Hypothalamus (tissue), 51 donors: ENCODE data around the gene KRT6C.
"Not testable (repeated sequence)": the region's sequence is repeated elsewhere in the genome, so short reads cannot be mapped to it uniquely, and the experiment has no call there.

ENCODE experiments used
- DNase-seq, 51 donors: peaks; one replicate each; lab custom pipeline; 2025; lab: John Stamatoyannopoulos, UW

The KRT6C gene

GRCh38 chr12:52500574-52500973 is 27.0 kb upstream of the KRT6C start:
- not testable (repeated sequence) for DNase-seq

GRCh38 chr12:52499806-52500560 is 26.4 kb upstream of the KRT6C start:
- DNase-seq: no peak

GRCh38 chr12:52498946-52499345 is 25.3 kb upstream of the KRT6C start:
- no peak for DNase-seq

GRCh38 chr12:52497975-52498374 is 24.4 kb upstream of the KRT6C start:
- DNase-seq: no peak

DNA sequence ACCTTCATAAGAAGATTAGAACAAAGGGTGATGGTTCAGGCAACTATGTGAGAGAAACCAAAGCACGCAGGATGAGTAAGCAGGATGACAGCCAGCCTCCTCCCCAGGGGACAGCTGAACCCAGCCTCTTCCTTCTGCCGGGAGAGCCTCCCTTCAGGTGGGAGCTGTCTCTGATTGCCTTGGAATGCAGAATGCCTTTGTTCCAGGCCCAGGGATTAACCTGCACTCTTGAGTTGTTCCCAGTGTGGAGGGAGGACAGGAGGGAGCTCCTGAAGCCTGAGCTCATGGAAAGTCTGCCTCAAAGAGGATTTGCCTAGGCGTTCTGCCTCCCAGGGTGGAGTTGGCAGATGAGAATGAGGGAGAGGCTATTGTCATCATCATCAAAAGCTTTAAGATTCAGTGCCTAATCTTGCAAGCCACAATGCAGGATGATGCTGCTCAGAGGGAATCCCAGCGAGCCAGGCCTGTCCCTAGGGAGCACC is 23.0 kb upstream of the KRT6C start:
- DNase-seq: no peak

- no peak for DNase-seq
These were observed 22.4 kb upstream of the KRT6C start for GRCh38 chr12:52496054-52496453.

DNA sequence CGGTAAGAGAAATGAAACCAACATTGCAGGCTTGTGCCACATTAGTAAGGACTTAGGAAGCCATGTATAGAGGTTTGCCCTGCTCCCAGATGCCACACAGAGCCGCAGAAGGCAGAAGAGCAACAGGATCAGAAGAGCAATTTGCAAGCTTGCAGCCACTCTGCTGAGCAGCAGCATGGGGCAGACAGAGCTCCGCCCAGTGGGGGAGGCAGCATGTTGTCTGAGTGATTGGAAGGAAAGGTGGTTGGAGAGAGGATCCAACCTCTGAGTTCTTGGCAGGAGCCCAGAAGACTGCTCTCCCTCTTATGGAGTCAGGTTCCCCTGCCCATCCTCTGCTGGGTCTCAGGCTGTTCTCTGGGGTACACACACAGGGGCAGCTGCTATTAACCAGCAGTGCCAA is 21.8 kb upstream of the KRT6C start:
- DNase-seq: no peak

GRCh38 chr12:52494518-52494917 is 20.9 kb upstream of the KRT6C start:
- DNase-seq: no peak

- no peak for DNase-seq
These were observed 20.5 kb upstream of the KRT6C start for GRCh38 chr12:52494100-52494499.

DNA sequence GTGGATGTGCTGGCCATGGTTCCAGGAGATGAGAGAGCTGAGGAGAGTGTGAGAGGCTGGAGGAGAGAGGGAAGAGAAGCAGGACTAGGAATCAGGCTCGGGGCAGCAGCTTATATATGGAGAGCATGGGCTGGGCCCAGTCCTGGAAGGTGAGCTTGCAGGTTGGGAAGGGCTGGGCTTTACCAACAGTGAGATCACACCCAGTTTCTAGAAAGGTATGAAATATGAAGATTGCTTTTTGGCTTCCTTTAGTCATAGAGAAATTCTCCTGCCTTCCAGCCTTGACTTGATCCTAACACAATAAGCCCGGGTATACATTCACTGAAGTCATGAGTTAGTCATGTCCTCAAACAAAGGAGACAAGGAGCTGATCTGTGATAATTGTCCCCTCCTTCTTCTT is 19.6 kb upstream of the KRT6C start, which contains the start of gene KRT6A:
KRT6A (minus strand) TSS at position 86 of the 400 bp plus-strand sequence; CDS start at position 17, 69 bp downstream.
- DNase-seq: no peak

- not testable (repeated sequence) for DNase-seq
These were observed 18.8 kb upstream of the KRT6C start for GRCh38 chr12:52492405-52492804.

DNA sequence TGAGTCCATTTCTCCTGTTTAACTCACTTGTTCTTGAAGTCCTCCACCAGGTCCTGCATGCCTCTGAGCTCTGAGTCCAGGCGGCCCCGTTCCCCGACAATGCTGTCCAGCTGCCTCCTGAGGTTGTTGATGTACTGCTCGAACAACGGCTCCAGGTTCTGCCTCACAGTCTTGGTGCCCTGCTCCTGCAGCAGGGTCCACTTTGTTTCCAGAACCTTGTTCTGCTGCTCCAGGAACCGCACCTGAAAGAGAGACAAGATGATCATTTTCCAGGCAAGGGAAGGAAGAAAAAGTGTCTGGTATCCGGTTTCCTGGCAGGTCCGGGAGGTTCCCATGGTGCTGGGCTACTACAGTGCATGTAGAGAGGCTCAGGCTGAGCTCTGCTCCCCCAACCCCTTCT is 17.9 kb upstream of the KRT6C start:
- not testable (repeated sequence) for DNase-seq

DNA sequence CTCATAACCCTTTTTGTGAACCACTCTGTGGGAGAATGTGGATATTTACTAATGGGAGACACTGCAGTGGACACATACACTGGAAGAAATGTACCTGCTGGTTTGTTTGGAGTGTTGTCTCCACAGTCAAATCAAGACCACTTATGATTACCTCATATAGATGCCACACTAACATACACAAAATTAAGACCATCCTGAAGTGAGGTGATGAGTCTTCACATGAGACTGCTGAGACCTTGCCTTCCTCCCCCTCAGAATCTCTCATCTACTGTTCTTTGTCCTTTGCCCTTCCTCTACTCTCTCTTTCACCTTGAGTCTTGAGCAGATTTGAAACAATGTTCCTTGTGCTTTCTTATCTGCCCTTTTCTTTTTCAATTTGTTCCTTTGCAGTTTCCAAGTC is 15.1 kb upstream of the KRT6C start:
- DNase-seq: no peak

DNA sequence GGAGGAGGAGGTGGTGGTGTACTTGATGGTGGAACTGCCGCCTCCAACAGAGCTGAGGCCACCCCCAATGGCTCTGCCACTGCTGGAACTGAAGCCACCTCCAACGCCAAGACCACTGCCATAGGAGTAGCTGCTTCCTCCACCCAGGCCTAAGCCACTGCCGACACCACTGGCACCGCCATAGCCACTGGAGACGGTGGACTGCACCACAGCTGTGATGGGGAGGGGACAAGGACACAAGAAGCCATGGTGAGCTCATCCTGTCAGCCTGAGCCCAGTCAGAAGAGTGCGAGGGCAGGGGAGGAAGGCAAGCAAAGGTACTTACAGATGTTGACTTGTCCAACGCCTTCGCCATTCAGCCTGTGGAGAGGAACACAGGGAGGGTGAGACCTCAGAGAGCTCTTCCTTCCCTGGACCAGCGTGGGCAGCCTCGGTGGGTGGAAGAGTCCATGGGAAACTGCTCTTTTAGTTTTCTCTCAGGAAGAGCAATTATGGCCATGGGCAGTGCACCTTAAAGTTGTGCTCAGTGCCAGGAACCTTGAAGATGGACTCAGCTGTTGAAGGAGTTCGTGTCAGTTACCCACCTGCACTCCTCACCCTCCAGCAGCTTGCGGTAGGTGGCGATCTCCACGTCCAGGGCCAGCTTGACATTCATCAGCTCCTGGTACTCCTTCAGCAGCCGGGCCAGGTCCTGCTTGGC is 14.3 kb upstream of the KRT6C start:
- not testable (repeated sequence) for DNase-seq

DNA sequence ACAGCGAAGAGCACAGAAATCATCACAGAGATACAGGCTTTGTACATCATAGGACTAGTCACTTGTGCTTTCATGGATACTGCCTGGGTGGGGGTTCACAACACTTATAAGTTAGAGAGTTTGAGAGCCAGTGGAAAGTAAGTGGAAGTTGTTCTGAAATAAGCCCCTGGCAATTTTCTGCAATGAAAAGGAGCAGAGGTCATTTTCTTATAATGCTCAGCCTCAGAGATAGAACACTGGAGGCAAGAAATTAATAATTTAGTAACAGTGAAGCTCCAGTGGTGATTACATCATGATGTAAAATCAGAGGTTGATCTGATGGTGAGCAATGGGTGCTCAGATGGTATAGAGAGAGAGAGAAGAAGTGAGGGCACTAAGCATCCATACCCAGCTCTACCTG is 13.6 kb upstream of the KRT6C start:
- no peak for DNase-seq

GRCh38 chr12:52486166-52487105 is 12.8 kb upstream of the KRT6C start:
- no peak for DNase-seq

DNA sequence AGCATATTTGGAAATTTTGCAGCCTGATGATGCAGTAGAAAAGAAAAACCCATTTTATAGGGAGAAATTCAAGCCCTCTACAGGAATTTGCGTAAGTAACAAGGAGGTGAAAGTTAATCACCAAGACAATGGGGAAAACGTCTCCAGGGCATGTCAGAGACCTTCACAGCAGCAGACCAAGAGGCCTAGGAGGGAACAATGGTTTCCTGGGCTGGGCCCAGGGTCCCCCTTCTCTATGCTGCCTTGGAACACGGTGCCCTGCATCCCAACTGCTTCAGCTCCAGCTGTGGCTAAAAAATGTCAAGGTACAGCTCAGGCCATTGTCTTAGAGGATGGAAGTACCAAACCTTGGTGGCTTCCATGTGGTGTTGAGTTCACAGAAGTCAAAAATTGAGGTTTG is 6.5 kb upstream of the KRT6C start:
- no peak for DNase-seq

- DNase-seq: no peak
These were observed 4.0 kb upstream of the KRT6C start for GRCh38 chr12:52477651-52478050.

DNA sequence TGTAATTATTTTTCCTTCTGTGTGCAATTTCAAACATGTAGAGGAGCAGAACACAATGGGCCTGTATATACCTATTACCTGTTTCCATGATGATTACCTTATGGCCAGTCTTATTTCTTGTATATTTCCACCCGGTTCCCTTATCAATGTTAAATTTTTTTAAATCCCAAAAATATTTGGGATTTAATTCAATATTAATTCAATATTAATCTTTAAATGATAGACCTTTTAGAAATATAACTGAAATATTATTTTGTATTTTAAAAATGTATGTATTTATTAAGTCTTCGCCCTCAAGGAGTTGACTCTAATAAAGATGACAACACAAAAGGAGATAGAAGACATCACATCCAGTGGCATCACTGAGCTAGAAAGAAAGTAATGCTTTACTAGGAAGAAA is 607 bp upstream of the KRT6C start:
- no peak for DNase-seq

DNA sequence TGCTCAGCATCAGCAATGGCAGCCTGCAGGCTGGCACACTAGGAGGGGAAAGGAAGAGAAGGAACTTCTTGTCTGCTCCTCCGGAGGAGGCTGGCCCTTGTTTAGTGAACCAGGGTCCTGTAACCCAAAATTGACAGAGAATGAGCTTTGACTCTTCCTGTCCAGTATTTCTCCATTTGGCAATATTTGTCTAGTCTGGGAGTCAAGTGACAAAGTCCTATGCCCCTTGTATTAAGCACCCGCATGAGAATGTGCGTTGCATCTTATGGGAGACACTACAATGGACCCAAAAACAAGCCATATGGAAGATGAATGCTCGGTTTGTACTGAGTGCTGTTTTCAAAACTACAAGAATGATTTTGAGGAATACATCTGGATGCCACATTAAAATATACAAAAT is 3.8 kb downstream of the KRT6C start:
- no peak for DNase-seq

DNA sequence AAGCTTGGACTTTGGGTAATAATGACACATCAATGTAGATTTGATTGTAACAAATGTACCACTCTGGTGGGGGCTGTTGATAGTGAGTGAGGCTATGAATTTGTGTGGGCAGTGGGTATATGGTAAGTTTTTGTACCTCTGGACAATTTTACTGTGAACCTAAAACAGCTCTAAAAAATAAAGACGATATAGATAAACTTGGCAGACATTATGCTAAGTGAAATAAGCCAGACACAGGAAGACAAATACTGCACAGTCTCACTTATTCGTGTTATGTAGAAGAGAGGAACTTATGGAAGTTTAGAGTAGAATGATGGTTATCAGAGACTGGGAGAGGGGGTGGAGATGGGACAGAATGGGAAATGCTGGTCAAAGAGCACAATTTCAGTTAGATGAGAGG is 8.7 kb downstream of the KRT6C start:
- DNase-seq: no peak
